Activated T-cell treated with anti-CD3 and anti-CD28 coated beads for 1 hour (primary cell): Measurements from ENCODE around the gene CHST3.
"Not testable (repeated sequence)": the region's sequence is repeated elsewhere in the genome, so short reads cannot be mapped to it uniquely, and the experiment has no call there.

ENCODE experiments used
- DNase-seq: peaks from one replicate; pipeline ENCODE4 v3.0.0-alpha.2; 2020; ENCODE audit warnings: low read depth

Gene CHST3

DNA sequence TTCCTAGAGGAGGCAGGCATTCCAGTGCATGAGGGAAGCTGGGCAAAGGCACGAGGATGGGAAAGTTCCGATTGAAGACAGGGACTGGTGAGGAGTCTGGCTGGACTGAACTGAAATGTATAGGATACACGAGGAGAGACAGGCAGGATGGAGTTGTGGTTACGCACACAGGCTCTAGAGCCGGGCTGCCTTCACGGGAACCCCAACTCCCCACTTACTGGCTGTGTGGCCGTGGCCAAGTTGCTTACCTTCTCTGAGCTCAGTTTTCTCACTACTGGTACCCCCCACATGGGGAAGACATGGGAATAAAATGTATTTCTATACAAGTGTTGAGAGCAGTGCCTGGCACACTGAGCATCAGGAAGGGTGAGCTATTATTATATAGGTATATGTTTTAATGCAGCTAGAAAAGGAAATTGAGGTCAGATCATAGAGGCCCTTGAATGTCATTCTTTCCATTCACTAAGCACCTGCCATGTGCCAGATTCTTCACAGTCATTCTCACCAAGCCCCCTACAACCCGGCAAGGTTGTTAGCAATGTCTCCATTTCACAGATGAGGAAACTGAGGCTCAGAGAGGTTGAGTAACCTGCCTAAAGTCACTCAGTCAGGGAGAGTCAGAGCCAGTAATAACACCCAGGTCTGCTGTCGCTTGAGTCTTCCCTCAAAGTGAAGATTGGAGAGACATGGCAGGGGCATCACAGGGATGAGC lies 9.7 kb downstream of the CHST3 start:
- DNase-seq, result no peak

GRCh38 chr10:71974489-71975021 lies 10.4 kb downstream of the CHST3 start:
- DNase-seq, result no peak

- no peak for DNase-seq
These were observed 11.1 kb downstream of the CHST3 start for GRCh38 chr10:71975087-71975870.

DNA sequence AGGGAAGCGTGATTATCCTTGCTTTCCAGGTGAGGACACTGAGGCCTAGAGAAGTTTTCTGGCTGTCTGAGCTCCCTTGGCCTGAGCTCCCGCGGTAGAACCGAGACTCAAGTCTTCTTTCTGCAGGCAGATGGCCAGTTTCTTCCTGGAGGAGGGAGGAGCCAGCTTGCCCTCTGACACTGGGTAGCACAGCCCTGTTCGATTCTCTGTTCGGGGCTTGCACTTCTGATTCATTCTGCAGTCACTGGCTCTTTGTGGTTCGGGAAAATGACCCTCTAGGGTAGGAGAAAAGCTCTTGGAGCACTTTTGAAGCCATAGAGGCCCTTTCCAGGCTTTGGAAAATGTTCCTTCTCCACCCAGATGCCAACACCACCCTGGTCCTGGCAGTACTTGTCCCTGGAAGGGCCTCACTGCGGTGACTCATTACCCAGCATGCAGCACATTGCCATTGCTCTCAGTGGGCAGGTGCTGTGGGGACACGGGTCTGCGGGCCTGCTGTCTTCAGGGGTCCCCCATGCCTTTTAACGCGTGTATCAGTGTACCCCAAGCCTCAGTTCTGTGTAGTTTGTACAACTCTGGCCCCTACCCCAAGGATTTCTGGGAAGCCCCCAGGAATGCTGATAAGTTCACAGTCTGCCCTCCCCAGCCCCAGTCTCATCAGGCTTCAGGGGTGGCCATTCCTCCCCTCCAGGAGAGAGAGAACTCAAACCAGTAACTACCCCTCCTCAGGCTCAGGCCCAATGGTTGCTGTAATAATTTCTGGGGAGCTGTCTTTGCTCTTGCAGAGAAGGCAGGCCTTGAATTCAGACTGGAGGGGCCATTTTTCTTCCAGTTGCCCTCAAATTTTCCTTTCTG lies 11.9 kb downstream of the CHST3 start:
- no peak for DNase-seq

GRCh38 chr10:71977614-71977903 lies 13.4 kb downstream of the CHST3 start:
- not testable (repeated sequence) for DNase-seq

DNA sequence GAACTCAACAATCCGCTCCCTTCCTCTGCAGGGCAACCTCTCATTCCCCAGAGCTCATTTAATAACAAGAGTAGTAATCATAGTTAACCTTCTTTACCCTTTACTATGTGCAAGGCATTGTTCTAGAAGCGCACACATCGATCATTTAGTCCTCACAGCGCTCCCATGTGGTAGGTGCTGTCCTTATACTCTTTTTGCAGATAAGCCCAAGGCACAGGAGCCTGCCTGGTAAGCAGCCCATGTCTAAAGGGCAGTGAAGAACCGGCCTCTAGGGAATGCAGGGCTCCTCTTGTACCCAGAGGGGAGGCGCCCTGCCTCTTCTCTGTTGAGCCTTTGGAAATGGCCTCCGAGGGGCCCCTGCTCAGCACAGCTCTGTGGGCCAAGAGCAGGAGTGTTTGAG lies 14.3 kb downstream of the CHST3 start:
- DNase-seq, result no peak

DNA sequence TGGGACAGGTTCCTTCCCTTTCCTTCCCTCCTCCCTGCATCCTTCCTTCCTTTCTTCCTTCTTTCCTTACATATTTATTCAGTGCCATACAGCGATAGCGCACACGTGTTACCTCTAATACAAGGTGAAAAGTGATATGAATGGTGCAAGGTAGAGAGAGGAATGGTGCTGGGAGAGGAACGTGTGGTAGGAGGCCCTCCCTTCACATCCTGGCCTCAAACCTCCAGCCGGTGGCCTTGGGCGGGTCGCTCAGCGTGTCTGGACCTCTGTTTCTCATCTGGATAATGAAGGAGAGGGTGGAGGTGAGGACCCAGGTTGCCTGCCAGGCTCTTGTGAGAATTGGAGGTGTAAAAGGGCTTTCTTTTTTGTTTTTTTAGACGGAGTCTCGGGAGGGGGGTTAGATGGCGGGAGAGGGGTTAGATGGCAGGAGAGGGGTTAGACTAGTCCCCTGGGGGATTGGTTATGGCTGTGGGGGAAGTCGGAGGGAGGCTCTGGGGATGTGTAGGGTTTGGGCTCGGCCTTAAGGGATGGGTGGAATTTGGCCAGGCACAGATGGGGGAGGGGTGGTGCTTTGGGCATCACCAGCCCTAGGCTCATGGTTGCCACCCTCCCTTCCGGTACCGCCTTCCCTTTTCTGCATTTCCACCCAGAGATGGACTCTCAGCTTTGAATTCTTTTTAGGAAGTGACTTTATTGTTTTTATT lies 14.9 kb downstream of the CHST3 start:
- DNase-seq, result no peak

DNA sequence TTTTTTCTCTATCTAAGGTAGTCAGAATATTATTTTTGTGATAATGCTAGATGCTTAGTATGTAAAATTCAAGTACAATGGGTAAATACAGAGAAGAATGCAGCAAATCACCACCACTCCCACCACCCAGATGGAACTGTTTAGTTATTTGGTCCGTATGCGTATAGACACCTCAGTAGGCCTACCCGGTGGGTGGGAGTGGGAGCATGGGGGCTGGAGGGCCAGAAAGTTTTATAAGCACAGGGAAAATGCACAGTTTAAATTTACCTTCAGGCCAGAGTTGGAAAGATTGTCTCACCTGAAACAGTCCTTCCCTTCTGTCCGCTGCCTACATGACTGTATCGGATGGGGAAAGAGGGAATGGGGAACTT lies 15.5 kb downstream of the CHST3 start:
- no peak for DNase-seq

DNA sequence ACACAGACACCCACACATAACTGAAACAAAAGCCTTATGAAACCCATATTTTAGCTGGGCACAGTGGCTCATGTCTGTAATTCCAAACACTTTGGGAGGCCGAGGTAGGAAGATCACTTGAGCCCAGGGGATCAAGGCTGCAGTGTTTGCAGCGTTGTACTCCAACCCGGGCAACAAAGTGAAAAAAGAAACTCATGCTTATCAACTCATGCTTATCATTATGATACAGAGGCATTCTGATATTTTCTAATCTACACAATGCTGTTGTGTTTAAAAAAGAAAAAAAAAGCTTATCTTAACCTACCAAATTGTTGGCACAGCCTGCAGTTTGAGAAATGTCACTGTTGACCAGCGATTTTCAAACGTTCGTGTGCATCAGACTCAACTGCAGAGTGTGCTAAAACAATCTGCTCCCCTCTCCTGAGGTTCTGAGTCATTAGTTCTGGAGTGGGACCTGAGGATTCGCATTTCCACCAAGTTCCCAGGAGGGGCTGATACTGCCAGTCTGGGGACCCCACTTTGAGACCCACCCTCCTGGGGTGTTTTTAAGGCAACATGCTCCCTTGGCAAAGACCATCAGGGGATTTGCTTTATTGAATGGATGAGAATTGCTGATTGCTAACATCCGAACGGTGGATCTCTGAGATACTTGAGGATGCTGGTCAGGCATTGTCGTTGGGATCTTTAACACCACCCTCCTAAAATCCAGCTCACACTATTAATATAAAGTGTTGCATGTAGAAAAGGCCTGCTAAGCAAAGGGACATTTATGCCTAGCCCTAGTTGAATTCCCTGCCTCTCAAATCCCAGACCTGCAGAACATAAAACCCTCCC lies 16.2 kb downstream of the CHST3 start:
- DNase-seq, result no peak

DNA sequence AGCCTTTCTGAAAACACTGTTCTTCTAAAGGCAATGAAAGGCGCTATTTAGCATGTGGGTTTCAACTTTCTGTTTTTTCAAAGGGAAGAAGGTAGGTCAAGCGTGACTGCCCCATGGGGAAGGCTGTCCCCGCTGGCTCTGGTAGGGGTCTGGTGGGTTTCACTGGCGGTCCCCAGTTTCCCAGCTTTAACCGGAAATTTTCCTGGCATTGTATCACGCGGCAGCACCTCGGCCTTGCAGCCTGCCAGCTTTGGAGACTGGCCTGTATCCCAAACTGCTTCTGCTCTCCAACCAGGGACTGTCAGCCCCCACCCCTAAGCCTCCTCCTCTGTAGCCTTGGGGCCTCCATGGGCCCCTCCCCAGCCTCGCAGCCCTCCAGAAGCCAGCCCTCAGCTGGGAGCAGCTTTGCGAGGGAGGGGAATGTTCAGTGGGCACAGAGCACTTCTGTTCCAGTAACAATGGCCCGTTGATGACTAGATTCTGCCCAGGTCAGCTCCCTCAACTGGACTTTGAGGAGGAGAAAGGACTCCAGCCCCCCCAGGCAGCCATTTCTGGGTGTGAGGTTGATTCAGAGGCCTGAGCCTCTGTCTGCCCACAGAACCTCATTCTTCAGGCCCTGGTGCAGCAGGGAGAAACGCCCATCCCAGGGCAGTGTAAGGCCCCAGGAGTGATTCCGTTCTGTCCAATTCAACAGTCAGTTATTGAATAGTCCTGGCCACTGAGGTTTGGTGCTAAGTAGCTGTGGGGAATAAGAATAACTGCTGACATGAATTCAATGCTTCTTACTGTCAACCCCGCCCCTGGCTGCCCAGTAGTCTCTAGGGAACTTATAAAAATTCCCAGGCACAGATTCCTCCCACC lies 17.1 kb downstream of the CHST3 start:
- no peak for DNase-seq

- no peak for DNase-seq
These were observed 17.7 kb downstream of the CHST3 start for GRCh38 chr10:71981876-71982230.

- DNase-seq, result no peak
These were observed 18.3 kb downstream of the CHST3 start for GRCh38 chr10:71982269-71983178.

GRCh38 chr10:71984126-71984808 lies 20.1 kb downstream of the CHST3 start:
- DNase-seq, result no peak

DNA sequence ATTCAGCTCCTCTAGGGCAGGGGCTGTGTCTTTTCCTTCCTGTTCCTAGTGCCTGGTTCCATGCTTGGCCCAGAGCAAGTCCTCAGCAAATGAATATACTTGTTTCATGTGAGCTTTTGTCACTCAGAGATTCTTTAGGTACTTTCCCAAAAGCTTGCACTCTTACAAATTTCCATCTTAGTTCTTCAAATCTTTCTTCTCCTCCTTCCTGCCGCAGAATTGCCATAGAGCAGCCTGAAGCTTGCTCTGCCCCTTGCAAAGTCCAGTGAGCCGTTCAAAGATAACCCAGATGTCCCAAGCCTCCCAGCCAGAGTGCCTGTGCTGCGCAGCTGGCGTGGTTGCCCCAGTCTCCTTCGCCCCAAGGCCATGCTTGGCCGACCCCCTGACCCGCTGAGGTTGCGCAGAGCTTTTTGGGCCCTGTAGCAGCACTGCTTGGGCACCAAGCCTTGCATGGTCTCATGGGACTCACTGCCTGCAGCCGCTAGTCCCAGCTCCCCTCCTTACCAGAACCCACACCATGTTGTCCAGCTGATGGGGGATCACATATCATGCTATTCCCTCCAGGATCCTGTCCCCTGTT lies 20.7 kb downstream of the CHST3 start:
- no peak for DNase-seq

GRCh38 chr10:71985542-71986250 lies 21.5 kb downstream of the CHST3 start:
- no peak for DNase-seq

DNA sequence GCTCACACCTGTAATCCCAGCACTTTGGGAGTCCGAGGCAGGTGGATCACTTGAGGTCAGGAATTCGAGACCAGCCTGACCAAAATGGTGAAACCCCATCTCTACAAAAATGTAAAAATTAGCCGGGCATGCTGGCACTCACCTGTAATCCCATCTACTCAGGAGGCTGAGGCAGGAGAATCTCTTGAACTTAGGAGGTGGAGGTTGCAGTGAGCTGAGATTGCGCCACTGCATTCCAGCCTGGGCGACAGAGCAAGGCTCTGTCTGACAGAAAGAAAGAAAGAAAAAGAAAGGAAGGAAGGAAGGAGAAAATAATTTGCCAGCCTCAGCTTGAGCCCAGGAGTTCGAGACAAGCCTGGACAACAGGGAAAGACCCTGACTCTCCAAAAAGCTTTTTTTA lies 24.7 kb downstream of the CHST3 start:
- not testable (repeated sequence) for DNase-seq

- DNase-seq, result no peak
These were observed 25.7 kb downstream of the CHST3 start for GRCh38 chr10:71989661-71990454.
